Trophoblast cell (in vitro differentiated cells and primary cell): ENCODE measurements around the gene CFC1.
"Not testable (repeated sequence)": the region's sequence is repeated elsewhere in the genome, so short reads cannot be mapped to it uniquely, and the experiment has no call there.

Experiments used
- DNase-seq, 2 donors: peaks; one replicate each; pipeline ENCODE4 v3.0.0-alpha.2; 2016
- H2AFZ ChIP-seq: 2 replicates; pipeline ENCODE4 v1.6.1; 2013; ENCODE audit warnings: low read length, moderate library complexity, mild to moderate bottlenecking; ENCODE audit not compliant: insufficient read depth, poor library complexity
- H2AK5ac ChIP-seq: 2 replicates; pipeline ENCODE4 v1.6.1; 2013; ENCODE audit warnings: mild to moderate bottlenecking, low read length
- H2BK120ac ChIP-seq: 2 replicates; pipeline ENCODE4 v1.6.1; 2013; ENCODE audit warnings: low read length, mild to moderate bottlenecking, moderate library complexity; ENCODE audit not compliant: insufficient read depth, poor library complexity
- H2BK12ac ChIP-seq: 2 replicates; pipeline ENCODE4 v1.6.1; 2013; ENCODE audit warnings: mild to moderate bottlenecking, low read length, moderate library complexity
- H2BK5ac ChIP-seq: 2 replicates; pipeline ENCODE4 v1.6.1; 2013; ENCODE audit warnings: low read length, low read depth, moderate library complexity, mild to moderate bottlenecking; ENCODE audit not compliant: poor library complexity
- H3K14ac ChIP-seq: 2 replicates; pipeline ENCODE4 v1.6.1; 2013; ENCODE audit warnings: mild to moderate bottlenecking, low read length
- H3K18ac ChIP-seq: 2 replicates; pipeline ENCODE4 v1.6.1; 2013; ENCODE audit warnings: mild to moderate bottlenecking, low read length
- H3K23ac ChIP-seq: 2 replicates; pipeline ENCODE4 v1.6.1; 2013; ENCODE audit warnings: low read length
- H3K27ac ChIP-seq: 2 replicates; pipeline ENCODE4 v1.5.1; 2013; ENCODE audit warnings: low read depth, mild to moderate bottlenecking, inconsistent platforms, low read length, moderate library complexity
- H3K27me3 ChIP-seq: 2 replicates; pipeline ENCODE4 v1.6.1; 2013; ENCODE audit warnings: inconsistent platforms, mild to moderate bottlenecking, low read length, moderate library complexity; ENCODE audit not compliant: insufficient read depth
- H3K36me3 ChIP-seq, 2 experiments: 1 replicate in 1 of 2; 2 replicates in 1 of 2; pipeline ENCODE4 v1.6.1; 2013; ENCODE audit warnings: low read length in 2 of 2, mild to moderate bottlenecking in 2 of 2, moderate library complexity in 1 of 2; ENCODE audit not compliant: insufficient read depth in 2 of 2, control insufficient read depth in 1 of 2
- H3K4ac ChIP-seq: 2 replicates; pipeline ENCODE4 v1.6.1; 2013; ENCODE audit warnings: low read depth, mild to moderate bottlenecking, low read length, moderate library complexity
- H3K4me1 ChIP-seq, 2 experiments: 1 replicate in 1 of 2; 2 replicates in 1 of 2; pipeline ENCODE4 v1.6.1; 2013; ENCODE audit warnings: low read length in 2 of 2, mild to moderate bottlenecking in 2 of 2, moderate library complexity in 1 of 2; ENCODE audit not compliant: insufficient read depth in 2 of 2, control insufficient read depth in 1 of 2
- H3K4me2 ChIP-seq: 2 replicates; pipeline ENCODE4 v1.6.1; 2013; ENCODE audit warnings: inconsistent platforms, mild to moderate bottlenecking, low read length, moderate library complexity
- H3K4me3 ChIP-seq: 2 replicates; pipeline ENCODE4 v1.5.1; 2013; ENCODE audit warnings: mild to moderate bottlenecking, low read depth, low read length, inconsistent platforms
- H3K79me1 ChIP-seq: one replicate; pipeline ENCODE4 v1.6.1; 2013; ENCODE audit warnings: low read length
- H3K79me2 ChIP-seq: 2 replicates; pipeline ENCODE4 v1.6.1; 2013; ENCODE audit warnings: low read length, mild to moderate bottlenecking; ENCODE audit not compliant: control insufficient read depth, insufficient read depth, poor library complexity
- H3K9ac ChIP-seq: 2 replicates; pipeline ENCODE4 v1.6.1; 2013; ENCODE audit warnings: mild to moderate bottlenecking, low read length
- H3K9me3 ChIP-seq: 2 replicates; pipeline ENCODE4 v1.6.1; 2013; ENCODE audit warnings: low read depth, mild to moderate bottlenecking, control low read depth, inconsistent platforms, low read length; ENCODE audit not compliant: insufficient read depth
- H4K12ac ChIP-seq: 2 replicates; pipeline ENCODE4 v1.6.1; 2013; ENCODE audit warnings: low read depth, mild to moderate bottlenecking, low read length, moderate library complexity
- H4K8ac ChIP-seq: 2 replicates; pipeline ENCODE4 v1.6.1; 2013; ENCODE audit warnings: low read depth, mild to moderate bottlenecking, low read length, moderate library complexity
- H4K91ac ChIP-seq: one replicate; pipeline ENCODE4 v1.6.1; 2013; ENCODE audit warnings: low read depth, mild to moderate bottlenecking, low read length, moderate library complexity
- WGBS: extraction: QIAGEN DNeasy Blood & Tissue Kit; methylation state at CpG from one replicate; pipeline ENCODE4 v1.1.7; 2013; ENCODE audit warnings: missing lambda C conversion rate; ENCODE audit not compliant: insufficient read length, insufficient coverage; ENCODE audit errors: extremely low coverage; 5-methylcytosine and 5-hydroxymethylcytosine counted together

CFC1 gene

DNA sequence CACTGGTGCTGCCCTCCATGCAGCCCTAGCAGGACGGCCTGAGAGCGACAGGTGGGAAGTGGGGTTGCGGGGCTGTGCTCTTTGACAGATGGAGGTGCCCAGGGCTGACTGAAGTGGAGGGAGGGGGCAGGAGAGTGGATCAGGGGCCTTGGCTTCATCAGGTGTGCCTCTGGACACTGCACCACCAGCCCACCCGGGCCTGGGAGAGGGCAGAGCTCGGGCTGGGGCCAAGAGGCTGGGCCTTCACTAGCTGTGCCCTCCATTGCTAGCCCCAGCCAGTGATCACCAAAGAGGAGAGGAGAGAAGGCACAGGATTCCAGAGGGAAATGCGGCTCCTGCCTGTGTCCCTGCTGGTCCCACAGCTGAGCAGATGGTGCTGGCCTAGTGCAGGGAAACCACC lies 2.6 kb downstream of the CFC1 start:
- H3K9me3 ChIP-seq, H3K79me2 ChIP-seq, H3K4me1 ChIP-seq, H2AFZ ChIP-seq, H3K23ac ChIP-seq, H4K12ac ChIP-seq, H4K91ac ChIP-seq, H3K4ac ChIP-seq, H3K36me3 ChIP-seq, H3K4me2 ChIP-seq, H3K27me3 ChIP-seq, H2BK120ac ChIP-seq, H3K79me1 ChIP-seq, H3K9ac ChIP-seq, H2BK5ac ChIP-seq, H3K18ac ChIP-seq, H3K27ac ChIP-seq, H3K14ac ChIP-seq, H4K8ac ChIP-seq, H2BK12ac ChIP-seq, DNase-seq, H2AK5ac ChIP-seq, H3K4me3 ChIP-seq: not testable (repeated sequence)
- WGBS, result no CpG with 5 or more reads among the region's 6 CpGs

DNA sequence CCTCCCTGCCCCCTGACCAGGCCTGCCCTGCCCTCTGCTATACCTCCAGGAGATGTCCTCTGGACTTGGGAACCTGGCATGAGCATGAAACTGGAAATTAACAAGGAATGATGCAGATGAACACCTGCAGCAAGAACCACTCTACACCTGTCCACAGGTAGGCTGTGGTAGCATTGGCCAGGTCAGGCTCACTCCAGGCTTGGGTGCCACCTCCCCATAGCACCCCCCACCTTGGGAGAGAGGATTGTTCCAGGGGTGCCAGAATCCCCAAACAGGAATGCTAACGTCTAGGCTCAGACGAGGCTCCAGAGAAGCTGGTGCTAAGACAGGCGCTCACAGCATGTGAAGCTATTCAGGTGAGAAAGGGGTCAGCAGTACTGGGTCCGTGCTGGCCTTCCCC lies 5.4 kb downstream of the CFC1 start:
- H2BK5ac ChIP-seq, H2AK5ac ChIP-seq, H2AFZ ChIP-seq, H3K4me1 ChIP-seq, H3K79me2 ChIP-seq, H3K4ac ChIP-seq, H3K27ac ChIP-seq, H3K4me2 ChIP-seq, H3K9me3 ChIP-seq, H4K8ac ChIP-seq, DNase-seq, H4K91ac ChIP-seq, H3K36me3 ChIP-seq, H4K12ac ChIP-seq, H3K14ac ChIP-seq, H3K4me3 ChIP-seq, H2BK12ac ChIP-seq, H3K27me3 ChIP-seq, H3K79me1 ChIP-seq, H3K18ac ChIP-seq, H3K23ac ChIP-seq, H2BK120ac ChIP-seq, H3K9ac ChIP-seq: not testable (repeated sequence)
- WGBS, result no CpG with 5 or more reads among the region's 4 CpGs

DNA sequence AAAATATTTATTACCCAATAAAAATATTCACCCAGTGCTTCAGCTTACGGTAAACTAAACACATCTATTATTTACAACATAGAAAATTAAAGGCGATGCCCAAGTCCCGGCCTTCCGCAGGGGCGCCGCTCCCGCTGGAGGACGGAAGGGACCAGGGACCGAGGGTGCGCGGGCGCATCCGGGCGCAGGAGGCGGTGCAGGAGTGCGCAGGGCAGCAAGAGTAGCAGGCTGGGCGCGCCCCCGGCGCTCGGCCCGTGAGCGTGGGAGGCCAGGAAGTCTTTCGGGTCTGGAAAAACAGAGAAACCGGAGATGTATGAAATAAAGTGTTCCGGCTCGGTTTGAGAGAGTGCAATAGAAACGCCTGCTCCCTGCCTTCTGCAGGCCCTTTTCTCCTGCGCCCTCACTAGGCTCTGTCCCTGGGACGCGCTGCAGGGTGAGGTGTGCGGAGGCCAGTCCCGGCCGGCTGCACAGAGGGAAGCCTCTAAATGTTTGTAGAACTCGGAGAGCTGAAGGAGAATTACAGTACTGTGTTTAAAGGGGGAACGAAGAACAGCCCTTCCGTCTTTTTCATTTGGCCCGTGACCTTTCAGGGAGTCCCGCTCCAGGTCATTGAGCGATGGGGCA lies 6.5 kb downstream of the CFC1 start:
- not testable (repeated sequence) for H4K91ac ChIP-seq, H2AFZ ChIP-seq, H3K9ac ChIP-seq, H3K27ac ChIP-seq, H3K9me3 ChIP-seq, H3K18ac ChIP-seq, H3K4me2 ChIP-seq, H3K4me3 ChIP-seq, H3K79me1 ChIP-seq, H4K8ac ChIP-seq, H3K4ac ChIP-seq, H2BK12ac ChIP-seq, H3K79me2 ChIP-seq, H3K14ac ChIP-seq, H3K27me3 ChIP-seq, H3K36me3 ChIP-seq, H4K12ac ChIP-seq, DNase-seq, H3K23ac ChIP-seq, H2BK120ac ChIP-seq, H2BK5ac ChIP-seq, H2AK5ac ChIP-seq, H3K4me1 ChIP-seq
- no CpG with 5 or more reads among the region's 40 CpGs for WGBS

DNA sequence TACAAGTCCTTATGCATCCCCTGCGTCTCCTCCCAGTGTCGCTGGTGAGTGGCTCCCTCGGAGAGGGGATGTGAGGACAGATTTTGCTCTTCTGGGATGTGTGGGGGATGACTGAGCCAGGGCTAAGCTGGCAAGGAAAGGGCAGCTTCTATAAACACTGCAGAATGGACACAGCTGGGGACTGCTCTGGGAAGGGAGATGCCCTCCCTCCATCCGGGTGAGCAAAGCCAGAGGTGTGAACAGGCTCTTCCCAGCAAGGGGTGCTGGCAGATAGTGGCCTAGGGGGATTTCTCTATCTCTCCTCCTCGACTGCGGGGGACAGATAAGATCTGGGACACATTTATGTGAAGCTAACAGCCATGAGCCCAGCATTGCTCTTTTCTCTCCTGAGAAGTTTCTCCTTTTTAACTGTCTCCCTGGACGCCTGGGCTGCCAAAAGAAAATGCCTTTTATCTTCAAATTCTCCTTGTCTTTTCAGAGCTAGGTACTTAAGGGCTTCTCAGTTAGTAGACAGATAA lies 8.5 kb downstream of the CFC1 start:
- WGBS, result no CpG with 5 or more reads among the region's 7 CpGs
- H2BK120ac ChIP-seq, H3K36me3 ChIP-seq: not testable (repeated sequence)

More for the DNA sequence above, 8.5 kb downstream of the CFC1 start:
- H3K18ac ChIP-seq, H3K9ac ChIP-seq, H4K12ac ChIP-seq, H3K27me3 ChIP-seq, DNase-seq, H3K4me1 ChIP-seq, H3K27ac ChIP-seq, H3K4me3 ChIP-seq, H3K4me2 ChIP-seq, H3K23ac ChIP-seq, H4K8ac ChIP-seq, H2AK5ac ChIP-seq, H3K9me3 ChIP-seq, H4K91ac ChIP-seq, H2BK12ac ChIP-seq, H3K79me1 ChIP-seq, H3K14ac ChIP-seq, H3K79me2 ChIP-seq, H2AFZ ChIP-seq, H2BK5ac ChIP-seq, H3K4ac ChIP-seq: not testable (repeated sequence)
